DMS114 treated with DMSO at 0.1 percent for 48 hours (cell line): ENCODE data around the gene FAM180A.
"Not testable (repeated sequence)": the region's sequence is repeated elsewhere in the genome, so short reads cannot be mapped to it uniquely, and the experiment has no call there.

Source experiments
- DNase-seq: peaks from one replicate; lab custom pipeline; 2025; ENCODE audit not compliant: unreplicated experiment; lab: John Stamatoyannopoulos, UW

The FAM180A gene

GRCh38 chr7:135748770-135749169 is at the start of gene FAM180A:
TSS of gene FAM180A (minus strand) at chr7:135748813. CDS start at chr7:135748580, 233 bp downstream.
- DNase-seq = no peak

DNA sequence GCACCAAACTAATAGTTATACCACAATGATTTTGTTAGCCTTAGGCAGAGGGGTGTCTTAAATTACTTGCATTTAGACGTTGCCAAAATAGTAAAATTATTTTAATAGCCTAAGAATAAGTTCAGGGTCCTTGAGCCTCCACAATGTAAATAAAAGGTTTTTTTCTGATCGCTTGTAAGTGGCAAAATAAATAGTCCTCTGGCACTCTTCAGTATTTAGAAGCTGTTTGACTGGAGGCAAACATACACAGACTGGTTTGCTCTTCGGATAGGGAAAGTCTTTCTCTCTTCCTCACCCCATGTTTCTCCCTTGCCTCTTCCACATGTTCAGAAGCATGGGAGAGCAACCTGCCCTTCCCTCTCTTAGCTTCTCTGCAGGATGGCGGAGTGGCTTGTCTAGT is 49.5 kb upstream of the FAM180A start:
- no peak for DNase-seq

GRCh38 chr7:135795846-135796570 is 47.4 kb upstream of the FAM180A start:
- no peak for DNase-seq

DNA sequence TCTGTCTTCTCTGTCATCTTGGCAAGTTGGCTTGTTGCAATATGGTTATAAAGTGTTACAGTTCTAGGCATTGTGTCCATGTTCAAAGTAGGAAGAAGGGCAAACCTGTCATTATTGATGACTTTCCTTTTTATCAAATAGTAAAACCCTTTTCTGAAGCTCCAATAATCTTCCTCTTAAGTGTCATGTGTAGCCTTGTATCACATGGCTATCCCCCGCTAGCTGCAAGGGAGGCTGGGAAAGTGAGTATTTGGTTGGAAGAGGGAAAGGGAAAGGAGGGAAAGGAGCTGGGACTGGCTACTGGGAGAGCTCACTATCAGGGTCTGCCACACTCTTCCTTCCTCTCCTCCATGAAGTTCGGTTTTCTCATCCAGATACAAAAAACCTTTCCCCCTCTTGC is 45.2 kb upstream of the FAM180A start:
- no peak for DNase-seq

DNA sequence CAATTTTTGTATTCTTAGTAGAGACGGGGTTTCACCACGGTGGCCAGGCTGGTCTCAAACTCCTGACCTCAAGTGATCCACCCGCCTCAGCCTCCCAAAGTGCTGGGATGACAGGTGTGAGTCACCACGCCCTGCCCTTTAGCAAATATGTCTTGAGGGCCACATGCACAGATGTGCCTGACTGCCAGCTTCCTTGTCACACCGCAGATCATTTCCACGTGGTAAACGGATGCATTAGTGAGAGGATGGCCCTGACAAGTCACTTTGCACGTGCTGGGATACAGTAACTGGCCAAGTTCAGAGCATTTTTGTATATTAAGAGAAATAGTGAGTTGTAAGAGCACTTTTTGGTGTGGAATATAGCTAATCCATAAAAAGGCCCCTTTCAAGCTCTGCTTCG is 44.3 kb upstream of the FAM180A start:
- DNase-seq = no peak

GRCh38 chr7:135792363-135792668 is 43.7 kb upstream of the FAM180A start:
- DNase-seq = no peak

DNA sequence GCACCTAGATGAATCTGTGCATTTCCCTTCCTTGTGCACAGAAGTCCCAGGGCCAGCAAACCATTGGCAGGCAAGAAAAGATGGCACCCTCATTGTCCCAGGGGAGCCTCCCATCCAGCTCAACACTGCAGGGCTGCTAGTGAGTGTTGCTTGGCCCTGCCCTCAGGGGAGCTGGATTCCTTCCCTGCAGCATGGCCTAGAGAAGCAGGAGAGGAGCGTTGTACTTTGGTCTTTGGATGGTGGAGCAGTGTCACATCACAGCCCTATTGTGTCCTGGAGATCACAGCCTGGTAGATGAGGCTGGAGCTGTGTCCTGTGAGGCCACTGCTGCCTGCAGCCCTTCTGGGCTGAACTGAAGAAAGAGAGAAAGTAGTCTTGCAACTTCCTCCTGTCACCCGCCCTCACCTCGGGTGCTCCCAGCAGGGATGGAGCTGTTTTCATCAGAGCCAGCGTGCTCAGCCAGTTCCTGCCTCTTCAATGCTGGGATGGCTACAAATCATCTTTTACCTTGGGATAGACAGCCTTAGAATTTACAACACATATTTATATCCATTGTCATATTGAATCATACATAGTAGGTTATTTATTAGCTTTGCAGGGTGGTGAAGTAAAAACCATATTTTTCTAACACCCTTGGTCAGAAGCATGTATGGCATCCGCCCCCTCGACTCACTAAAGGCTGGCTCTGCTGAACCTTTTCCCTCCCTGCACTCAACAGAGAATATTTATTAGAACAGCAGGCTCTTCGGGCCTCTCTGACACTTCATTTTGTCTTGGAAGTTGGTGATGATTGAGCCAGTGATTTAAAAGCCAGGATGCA is 43.1 kb upstream of the FAM180A start:
- DNase-seq = no peak

- no peak for DNase-seq
Measured at GRCh38 chr7:135790371-135790977, 41.9 kb upstream of the FAM180A start.

- no peak for DNase-seq
Measured at GRCh38 chr7:135789956-135790355, 41.3 kb upstream of the FAM180A start.

DNA sequence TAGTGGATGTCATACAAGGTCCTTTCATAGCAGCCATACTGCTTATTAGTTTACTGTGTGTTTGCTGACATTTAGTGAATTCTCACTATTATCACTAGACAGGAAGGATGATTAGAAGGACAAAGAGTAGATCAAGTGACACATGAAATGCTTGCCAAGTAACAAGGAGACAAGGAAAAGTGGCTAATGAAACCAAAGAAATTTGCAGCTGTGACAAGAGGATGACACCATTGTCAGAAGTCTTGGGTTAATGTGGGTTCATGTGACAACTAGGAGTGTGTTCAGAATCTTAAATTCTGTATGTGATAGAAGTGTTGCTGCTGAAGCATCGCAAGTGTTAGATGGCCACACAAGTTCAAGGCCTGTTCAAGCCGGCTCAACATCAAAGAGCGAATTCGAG is 40.8 kb upstream of the FAM180A start:
- no peak for DNase-seq

- DNase-seq = no peak
Measured at GRCh38 chr7:135786911-135787310, 38.3 kb upstream of the FAM180A start.

DNA sequence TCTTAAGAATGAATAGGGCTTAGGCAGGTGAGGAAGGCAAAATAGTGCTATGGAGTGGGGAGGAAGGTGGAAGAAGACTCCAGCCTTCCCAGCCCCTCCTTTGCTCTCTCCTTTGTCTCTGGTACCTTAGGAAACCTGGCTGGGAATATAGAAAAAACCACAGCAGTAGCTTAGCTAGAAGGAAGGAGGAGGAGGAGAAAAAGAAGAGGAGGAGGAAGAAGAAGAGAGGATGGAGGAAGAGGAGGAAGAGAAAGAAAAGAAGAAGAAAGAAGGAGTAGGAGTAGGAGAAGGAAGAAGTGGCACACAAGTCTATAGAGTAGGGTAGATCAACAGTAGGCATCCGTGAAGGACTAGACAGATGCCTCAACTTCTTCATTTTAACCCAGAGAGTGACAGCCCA is 36.5 kb upstream of the FAM180A start:
- no peak for DNase-seq

DNA sequence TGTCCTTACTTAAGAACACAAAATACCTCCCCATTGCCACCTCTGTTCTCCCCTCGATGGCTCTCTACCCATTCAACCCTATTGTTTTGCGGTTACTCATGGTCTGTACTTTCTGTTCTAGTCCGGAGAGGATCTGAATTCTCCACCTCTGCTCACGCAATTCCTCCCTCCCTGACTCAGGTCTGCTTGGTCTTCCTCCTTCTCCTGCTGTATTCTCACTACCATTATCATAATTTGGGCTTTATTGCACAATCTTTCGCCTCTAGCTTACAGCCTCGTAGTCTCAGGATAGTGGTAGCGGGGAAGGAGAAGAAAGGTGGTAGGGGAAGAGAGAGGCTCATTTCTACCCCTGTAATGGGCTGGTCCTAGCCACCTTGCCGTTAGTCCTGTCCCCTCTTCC is 35.4 kb upstream of the FAM180A start:
- DNase-seq = no peak

DNA sequence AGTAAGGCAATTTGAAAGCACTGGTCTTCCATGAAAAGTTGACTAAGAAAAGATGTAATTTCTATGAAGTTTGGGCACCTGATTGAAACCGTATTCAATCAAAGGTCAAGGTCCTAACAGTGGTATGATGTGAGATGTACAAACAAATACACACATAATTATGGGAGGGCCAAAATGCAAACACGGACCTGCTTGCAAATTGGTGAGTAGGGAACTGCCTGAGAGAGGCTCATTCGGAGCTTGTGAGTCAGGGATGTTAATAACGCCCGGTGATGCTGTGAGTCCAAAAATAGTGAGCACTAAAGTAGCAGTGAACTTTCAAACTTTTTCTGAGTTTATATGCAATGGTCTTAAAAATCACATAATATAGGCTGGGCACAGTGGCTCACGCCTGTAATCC is 34.2 kb upstream of the FAM180A start:
- no peak for DNase-seq

- DNase-seq = no peak
Measured at GRCh38 chr7:135782377-135782776, 33.8 kb upstream of the FAM180A start.

DNA sequence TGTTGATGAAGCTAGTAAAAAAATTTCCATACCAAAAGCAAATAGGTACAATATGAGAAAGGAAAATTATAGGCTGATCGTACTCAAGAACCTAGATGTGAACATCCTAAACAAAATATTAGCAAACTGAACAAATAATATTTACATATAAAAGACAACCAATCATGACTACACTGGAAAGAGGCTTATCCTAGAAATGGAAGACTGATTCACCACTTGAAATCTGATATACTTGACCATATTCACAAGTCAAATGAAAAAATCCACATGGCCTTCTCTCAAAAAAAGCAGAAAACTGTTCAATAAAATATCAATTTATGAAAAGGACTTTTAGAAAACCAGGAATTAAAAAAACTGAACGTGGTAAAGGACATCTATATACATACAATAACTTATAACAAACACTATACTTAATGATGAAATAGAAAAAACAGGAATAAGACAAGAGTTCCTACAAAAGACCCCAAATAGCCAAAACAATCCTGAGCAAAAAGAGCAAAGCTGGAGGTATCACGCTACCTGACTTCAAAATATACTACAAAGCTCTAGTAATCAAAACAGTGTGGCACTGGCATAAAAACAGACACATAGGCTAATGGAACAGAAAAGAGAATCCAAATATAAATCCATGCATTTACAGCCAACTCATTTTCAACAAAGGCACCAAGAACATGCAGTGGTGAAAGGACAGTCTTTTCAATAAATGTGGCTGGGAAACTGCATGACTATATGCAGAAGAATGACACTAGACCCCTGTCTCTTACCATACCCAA is 29.2 kb upstream of the FAM180A start:
- no peak for DNase-seq

DNA sequence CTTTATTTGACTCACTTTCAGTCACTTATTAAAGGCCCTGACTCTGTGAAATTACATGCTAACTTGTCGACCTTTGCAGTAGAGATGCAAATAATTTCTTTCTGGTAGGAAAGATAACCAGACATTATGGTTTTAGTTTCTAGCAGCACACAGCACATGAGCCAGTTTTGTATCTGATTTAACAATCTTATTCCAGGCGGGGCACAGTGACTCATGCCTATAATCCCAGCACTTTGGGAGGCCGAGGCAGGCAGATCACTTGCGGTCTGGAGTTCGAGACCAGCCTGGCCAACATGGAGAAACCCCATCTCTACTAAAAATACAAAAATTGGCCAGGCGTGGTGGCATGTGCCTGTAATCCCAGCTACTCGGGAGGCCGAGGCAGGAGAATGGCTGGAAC is 27.3 kb upstream of the FAM180A start:
- DNase-seq = not testable (repeated sequence)

- no peak for DNase-seq
Measured at GRCh38 chr7:135775230-135775629, 26.6 kb upstream of the FAM180A start.

DNA sequence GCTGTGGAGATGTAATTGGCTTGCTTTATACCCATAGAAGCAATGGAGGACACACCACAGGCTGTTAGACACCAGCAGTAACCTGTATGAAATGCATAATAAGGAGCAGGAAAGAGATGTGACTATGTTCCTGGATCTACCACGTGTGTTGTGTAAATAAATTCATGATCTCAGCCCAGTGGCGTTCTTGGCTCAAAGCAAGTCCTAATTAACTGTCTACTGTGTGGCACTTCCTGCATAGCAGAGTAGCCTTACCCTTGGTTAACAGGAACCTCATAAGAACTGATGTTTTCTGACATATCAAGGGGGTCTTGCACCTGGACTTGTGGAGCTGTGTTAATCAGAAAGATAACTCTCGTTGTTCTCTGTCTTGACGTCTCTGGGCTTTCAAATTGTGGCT is 25.7 kb upstream of the FAM180A start:
- no peak for DNase-seq

DNA sequence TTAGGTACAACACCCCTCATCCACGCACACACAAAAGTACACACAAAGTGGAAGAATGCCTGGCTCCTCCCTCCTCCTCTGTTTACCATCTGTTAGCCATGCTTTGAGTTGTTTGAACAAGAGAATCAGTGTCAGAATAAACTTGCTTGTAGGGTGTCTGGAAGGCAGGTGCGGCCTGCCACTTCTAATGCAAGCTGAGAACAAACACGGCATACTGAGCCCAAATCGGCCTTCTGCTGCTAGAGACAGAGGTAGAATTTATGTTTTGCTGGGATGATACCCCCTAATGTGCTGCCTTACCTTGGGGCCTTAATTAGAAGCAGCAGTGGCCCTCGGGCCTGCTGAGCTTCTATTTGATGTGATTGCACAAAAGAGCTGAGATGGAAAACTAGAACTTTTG is 24.9 kb upstream of the FAM180A start:
- DNase-seq = no peak

GRCh38 chr7:135772639-135773222 is 24.1 kb upstream of the FAM180A start:
- DNase-seq = no peak
